OCI-LY7 (cell line): ENCODE measurements around the gene EXOC3L2. TPM values are rescaled to one million over a fixed set of nuclear protein-coding genes. Genes with fewer than 3 reads are reported as not detected.
A peak's percentile ranks its signal among the peaks of the same experiment; 100 is the strongest.

Experiments
- BruUV-seq: library from RNA; stranded (reverse); fragments of 400-500 nt; replicated peaks from 2 replicates; lab custom pipeline; 2021; lab: Mats Ljungman, UMichigan
- CTCF ChIA-PET: fragments of 300-600 bp; sonication (Branson Sonifier 250); formaldehyde crosslinking; loops from one replicate; lab custom pipeline; 2022; ENCODE audit warnings: antibody characterized with exemption; ENCODE audit not compliant: unreplicated experiment; lab: Charles Lee
- POLR2A ChIA-PET: fragments of 300-600 bp; sonication (Branson Sonifier 250); formaldehyde crosslinking; loops from one replicate; lab custom pipeline; 2022; ENCODE audit warnings: antibody characterized with exemption; lab: Charles Lee
- DNase-seq: peaks from one replicate; pipeline ENCODE4 v3.0.0-alpha.2; 2015; ENCODE audit warnings: low spot score
- H2AFZ ChIP-seq: fragments of 200-600 bp; sonication (generic), shearing (Covaris generic); 2 replicates; pipeline ENCODE4 v1.6.1; 2014; ENCODE audit warnings: mild to moderate bottlenecking, antibody characterized with exemption, low read length, moderate library complexity
- H3K27ac ChIP-seq: fragments of 200-600 bp; sonication (generic); 2 replicates; pipeline ENCODE4 v1.5.1; 2014; ENCODE audit warnings: mixed run types, low read depth, mild to moderate bottlenecking, moderate library complexity, low read length, inconsistent platforms; ENCODE audit not compliant: poor library complexity, severe bottlenecking
- H3K36me3 ChIP-seq: fragments of 200-600 bp; sonication (generic); 2 replicates; pipeline ENCODE4 v1.6.1; 2014; ENCODE audit warnings: mild to moderate bottlenecking, antibody characterized with exemption, low read length, moderate library complexity, mixed read lengths; ENCODE audit not compliant: insufficient read depth
- H3K4me1 ChIP-seq: fragments of 200-600 bp; sonication (generic); 2 replicates; pipeline ENCODE4 v1.5.1; 2014; ENCODE audit warnings: mild to moderate bottlenecking, low read length; ENCODE audit not compliant: insufficient read depth, poor library complexity, severe bottlenecking
- H3K4me2 ChIP-seq: fragments of 200-600 bp; sonication (generic); 2 replicates; pipeline ENCODE4 v1.6.1; 2014; ENCODE audit warnings: mild to moderate bottlenecking, low read length
- H3K4me3 ChIP-seq: fragments of 200-600 bp; sonication (generic); 2 replicates; pipeline ENCODE4 v1.5.1; 2014; ENCODE audit warnings: mild to moderate bottlenecking, low read depth, low read length; ENCODE audit not compliant: poor library complexity, severe bottlenecking
- H3K79me2 ChIP-seq: fragments of 200-600 bp; sonication (generic); 2 replicates; pipeline ENCODE4 v1.6.1; 2016; ENCODE audit warnings: low read depth, mild to moderate bottlenecking, low read length, moderate library complexity, mixed read lengths; ENCODE audit not compliant: insufficient read depth
- H3K9me2 ChIP-seq: fragments of 200-600 bp; sonication (generic); 2 replicates; pipeline ENCODE4 v1.6.1; 2016; ENCODE audit warnings: mild to moderate bottlenecking, low read length, mixed read lengths; ENCODE audit not compliant: insufficient read depth
- H3K9me3 ChIP-seq: fragments of 200-600 bp; sonication (generic); 2 replicates; pipeline ENCODE4 v1.6.1; 2014; ENCODE audit warnings: mild to moderate bottlenecking, mixed run types, low read length, mixed read lengths
- H4K20me1 ChIP-seq: fragments of 200-600 bp; sonication (generic); 2 replicates; pipeline ENCODE4 v1.6.1; 2014; ENCODE audit warnings: mild to moderate bottlenecking, antibody characterized with exemption, low read length, moderate library complexity, mixed read lengths; ENCODE audit not compliant: insufficient read depth
- EZH2phosphoT487 ChIP-seq: fragments of 200-600 bp; sonication (generic); IDR thresholded peaks from 2 replicates; pipeline ENCODE4 v1.6.1; 2018; ENCODE audit warnings: low read depth, borderline replicate concordance, mild to moderate bottlenecking, mixed run types, antibody characterized with exemption, low read length, moderate library complexity, mixed read lengths
- intact Hi-C: fragments of 100-400 bp; cut with micrococcal nuclease; formaldehyde crosslinking; loops from one replicate; pipeline ENCODE4 v1.10.0; 2022; ENCODE audit not compliant: unreplicated experiment
- total RNA-seq, 2 experiments: library from RNA; depleted of rRNA in 1 of 2; stranded (reverse); fragments of >200 nt in 1 of 2; shearing (Covaris generic) in 1 of 2; gene quantifications; 2 replicates each; pipeline ENCODE4 v1.2.3, GENCODE V29; 2014 to 2022
- TF ChIP-seq, protein P1 (sequence below): fragments of 200-600 bp; sonication (generic); conservative IDR thresholded peaks from 2 replicates; pipeline ENCODE4 v1.5.1; 2014; ENCODE audit warnings: mild to moderate bottlenecking, antibody characterized with exemption, low read length, moderate library complexity, mixed read lengths

EXOC3L2 gene
- total RNA-seq, 2 experiments from 2014 or later = not detected

DNA sequence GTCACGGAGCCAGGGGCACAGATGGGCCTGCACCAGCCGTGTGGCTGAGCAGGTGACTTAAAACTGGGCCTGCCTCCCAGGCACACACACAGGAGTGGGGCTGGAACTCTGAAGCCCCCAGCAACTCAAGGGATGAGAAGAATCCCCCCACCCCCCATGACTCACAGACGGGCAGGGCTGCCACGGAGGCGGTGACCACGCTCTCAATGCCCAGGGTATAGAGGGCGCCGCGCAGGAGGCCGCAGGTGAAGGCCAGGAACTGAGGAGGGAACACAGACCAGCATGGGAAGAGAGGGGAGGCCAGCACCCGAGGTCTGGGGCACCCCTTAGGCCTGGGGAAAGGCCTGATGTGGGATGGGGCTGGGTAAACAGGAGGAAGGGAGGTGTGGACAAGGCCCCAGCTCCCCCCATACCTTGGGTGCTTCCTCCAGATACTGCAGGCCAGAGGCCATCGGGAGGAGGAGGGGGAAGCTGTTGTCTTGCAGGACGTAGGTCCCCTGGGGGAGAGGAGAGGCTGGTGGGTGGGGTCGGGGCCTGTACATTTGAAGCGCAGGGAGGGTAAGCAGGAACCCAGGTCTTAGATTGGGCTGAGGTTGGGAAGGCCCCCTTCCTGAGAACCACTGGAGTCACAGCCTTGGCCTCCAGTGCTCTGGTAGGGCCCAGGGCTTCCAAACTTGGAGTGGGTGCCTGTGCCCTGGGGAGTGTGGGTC is 81.3 kb downstream of the EXOC3L2 start:
- TF ChIP-seq EZH2phosphoT487 = no peak
- TF ChIP-seq, protein P1, sequence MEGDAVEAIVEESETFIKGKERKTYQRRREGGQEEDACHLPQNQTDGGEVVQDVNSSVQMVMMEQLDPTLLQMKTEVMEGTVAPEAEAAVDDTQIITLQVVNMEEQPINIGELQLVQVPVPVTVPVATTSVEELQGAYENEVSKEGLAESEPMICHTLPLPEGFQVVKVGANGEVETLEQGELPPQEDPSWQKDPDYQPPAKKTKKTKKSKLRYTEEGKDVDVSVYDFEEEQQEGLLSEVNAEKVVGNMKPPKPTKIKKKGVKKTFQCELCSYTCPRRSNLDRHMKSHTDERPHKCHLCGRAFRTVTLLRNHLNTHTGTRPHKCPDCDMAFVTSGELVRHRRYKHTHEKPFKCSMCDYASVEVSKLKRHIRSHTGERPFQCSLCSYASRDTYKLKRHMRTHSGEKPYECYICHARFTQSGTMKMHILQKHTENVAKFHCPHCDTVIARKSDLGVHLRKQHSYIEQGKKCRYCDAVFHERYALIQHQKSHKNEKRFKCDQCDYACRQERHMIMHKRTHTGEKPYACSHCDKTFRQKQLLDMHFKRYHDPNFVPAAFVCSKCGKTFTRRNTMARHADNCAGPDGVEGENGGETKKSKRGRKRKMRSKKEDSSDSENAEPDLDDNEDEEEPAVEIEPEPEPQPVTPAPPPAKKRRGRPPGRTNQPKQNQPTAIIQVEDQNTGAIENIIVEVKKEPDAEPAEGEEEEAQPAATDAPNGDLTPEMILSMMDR = no peak
- peak overlapping the region; percentile 24; the same call in 1 of the 2 replicates for H3K4me2 ChIP-seq

DNA sequence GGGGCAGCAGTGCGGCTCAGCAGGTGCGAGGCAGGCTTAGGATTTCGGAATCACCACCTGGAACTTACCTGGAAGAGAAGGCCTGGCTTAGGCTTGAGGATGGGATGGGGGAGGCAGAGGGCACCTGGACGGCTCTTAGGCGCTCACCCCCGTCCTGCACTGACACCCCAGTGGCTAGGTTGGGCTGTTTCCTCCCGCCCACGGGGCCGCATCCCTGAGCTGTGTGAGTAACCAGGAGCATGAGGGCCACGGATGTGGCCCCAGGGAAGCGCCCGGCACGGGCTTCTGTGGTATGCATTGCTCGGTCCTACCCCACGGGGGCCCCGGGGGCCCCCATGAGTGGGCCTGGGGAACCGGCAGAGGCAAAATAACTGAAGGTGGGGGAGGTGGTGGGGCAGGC is 82.1 kb downstream of the EXOC3L2 start:
- no peak overlapping the region for H2AFZ ChIP-seq
- H3K27ac ChIP-seq = no peak overlapping the region
- ChIA-PET CTCF (no interaction called here), POLR2A (interaction anchor here (0.5 kb wide), 1 partner anchor 170 kb away, joined by 4 read pairs; no protein-coding TSS in a partner anchor)
- no peak for DNase-seq
- no peaks in the 10 kb centered on the region for H3K9me2 ChIP-seq
- BruUV-seq = no TSS peak
- no peaks in the 10 kb centered on the region for H3K9me3 ChIP-seq
- H3K4me1 ChIP-seq = peaks cover 16% of the 10 kb centered on the region
- H3K79me2 ChIP-seq = no peaks in the 10 kb centered on the region
- TF ChIP-seq, protein P1 = no peak
- TF ChIP-seq EZH2phosphoT487 = no peak
- H4K20me1 ChIP-seq = no peaks in the 10 kb centered on the region
- intact Hi-C loops = no loop called here
- no peak overlapping the region for H3K4me2 ChIP-seq
- H3K4me3 ChIP-seq = no peak overlapping the region
- no peaks in the 10 kb centered on the region for H3K36me3 ChIP-seq

More for the DNA sequence above, 81.3 kb downstream of the EXOC3L2 start:
- ChIA-PET POLR2A (no interaction called here), CTCF (no interaction called here)
- intact Hi-C loops = no loop called here
- H3K4me1 ChIP-seq = peaks cover 16% of the 10 kb centered on the region
- no peak for DNase-seq
- no peaks in the 10 kb centered on the region for H3K9me2 ChIP-seq
- no peak overlapping the region for H3K27ac ChIP-seq
- no peak overlapping the region for H3K4me3 ChIP-seq
- H4K20me1 ChIP-seq = no peaks in the 10 kb centered on the region
- H3K36me3 ChIP-seq = no peaks in the 10 kb centered on the region
- no TSS peak for BruUV-seq
- H3K79me2 ChIP-seq = no peaks in the 10 kb centered on the region
- no peaks in the 10 kb centered on the region for H3K9me3 ChIP-seq
- H2AFZ ChIP-seq = no peak overlapping the region

DNA sequence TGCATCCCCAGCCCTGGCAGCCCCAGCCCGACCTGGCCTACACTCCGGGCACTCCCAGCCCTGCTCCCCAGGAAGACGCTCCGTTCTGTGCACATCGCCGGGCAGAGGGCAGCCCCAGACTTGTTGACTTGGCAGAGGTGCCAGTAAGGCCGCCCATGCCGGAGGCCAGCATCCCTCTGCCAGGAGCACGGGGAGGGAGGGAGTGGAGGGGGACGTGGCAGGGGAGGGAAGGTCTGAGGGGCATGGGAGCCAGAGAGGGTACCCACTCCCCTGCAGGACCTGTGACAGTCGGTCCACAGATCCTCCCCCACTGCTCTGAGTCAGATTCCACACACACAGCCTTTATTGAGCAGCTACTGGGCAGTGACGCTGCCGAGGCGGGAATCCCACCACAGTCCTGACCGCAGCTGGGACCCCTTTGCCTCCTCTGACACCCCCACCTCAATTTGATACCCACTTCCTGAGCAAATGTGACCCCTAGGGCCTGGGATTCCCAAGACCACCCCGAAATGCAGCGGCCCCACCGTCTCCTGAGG is 82.5 kb downstream of the EXOC3L2 start:
- H3K4me2 ChIP-seq = no peak overlapping the region
- H3K27ac ChIP-seq = no peak overlapping the region
- TF ChIP-seq, protein P1 = no peak
- TF ChIP-seq EZH2phosphoT487 = no peak
- BruUV-seq = no TSS peak
- no peaks in the 10 kb centered on the region for H3K9me3 ChIP-seq
- H3K36me3 ChIP-seq = no peaks in the 10 kb centered on the region
- H3K9me2 ChIP-seq = no peaks in the 10 kb centered on the region
- no peak for DNase-seq
- peaks cover 16% of the 10 kb centered on the region for H3K4me1 ChIP-seq
- H2AFZ ChIP-seq = no peak overlapping the region
- no peak overlapping the region for H3K4me3 ChIP-seq
- ChIA-PET CTCF (no interaction called here), POLR2A (interaction anchor here (0.5 kb wide), 1 partner anchor 171 kb away, joined by 4 read pairs; no protein-coding TSS in a partner anchor)
- H4K20me1 ChIP-seq = no peaks in the 10 kb centered on the region
- no peaks in the 10 kb centered on the region for H3K79me2 ChIP-seq
- intact Hi-C loops = no loop called here
